ENCODE measurements around the gene RGS12. TPM values are rescaled to one million over a fixed set of nuclear protein-coding genes. Genes with fewer than 3 reads are reported as not detected.
A peak's percentile ranks its signal among the peaks of the same experiment; 100 is the strongest.

The RGS12 gene
- total and polyA plus RNA-seq, 7 donors: 3.0 to 21.6 (median 15.7) TPM

DNA sequence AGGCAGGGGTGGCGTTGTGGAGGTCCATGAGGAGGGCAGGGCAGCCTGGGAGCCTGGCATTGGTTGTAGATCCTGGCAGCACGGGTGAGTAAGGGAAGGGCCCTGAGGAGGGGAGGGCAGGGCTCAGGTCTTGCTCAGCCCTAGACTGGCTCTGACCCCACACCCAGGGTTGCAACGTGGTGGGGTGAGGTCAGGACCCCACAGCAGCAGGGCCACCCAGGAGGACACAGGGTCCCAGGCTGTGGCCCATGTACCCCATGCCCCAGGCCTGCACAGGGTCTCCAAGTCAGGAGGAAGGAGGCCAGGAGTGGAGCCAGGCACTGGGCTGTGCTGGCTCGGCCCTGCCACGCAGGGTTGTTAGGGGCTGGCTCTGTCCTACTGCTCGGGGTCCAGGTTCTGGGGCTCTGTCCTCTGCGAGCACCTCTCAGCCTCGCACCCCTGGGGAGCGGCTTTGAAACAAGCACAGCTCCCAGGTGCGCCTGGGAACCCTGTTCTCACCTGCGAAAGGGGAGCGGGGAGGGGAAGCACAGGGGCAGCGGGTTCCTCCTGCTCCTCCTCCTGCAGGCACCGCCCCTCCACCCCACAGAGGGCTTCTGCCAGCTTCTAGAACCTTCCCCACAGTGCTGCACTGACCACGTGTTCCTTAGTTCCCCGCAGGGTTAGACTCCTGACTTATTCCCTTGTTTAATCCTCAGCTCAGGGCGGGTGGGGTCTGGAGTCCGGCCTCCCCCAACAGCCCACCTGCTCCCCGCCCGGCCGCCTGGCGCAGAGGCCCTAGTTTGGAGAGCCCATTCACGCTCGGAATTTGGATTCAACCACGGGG lies 23.5 kb upstream of the RGS12 start:
- peak overlapping the region in 2 of 4 donors; percentile 17 to 40 for H3K27ac ChIP-seq
- peaks cover 0 to 11% (median 8%) of the 10 kb centered on the region in 4 donors for H3K4me1 ChIP-seq
- 89 to 90% methylated on average over 25 of the region's 25 CpGs for WGBS, 2 donors
- DNase-seq: peak; percentile 54
- no peak overlapping the region for H3K4me3 ChIP-seq
- no peaks in the 10 kb centered on the region for H3K9me3 ChIP-seq
- intact Hi-C loops (cut with DNase I): no loop called here
- H3K27me3 ChIP-seq: no peaks in the 10 kb centered on the region
- TF ChIP-seq POLR2AphosphoS5 (IDR thresholded peaks at IDR 0.05) (no peak), EP300 (IDR thresholded peaks at IDR 0.05) (no peak), POLR2A (IDR thresholded peaks at IDR 0.05) (no peak)
- TF ChIP-seq, protein P1, sequence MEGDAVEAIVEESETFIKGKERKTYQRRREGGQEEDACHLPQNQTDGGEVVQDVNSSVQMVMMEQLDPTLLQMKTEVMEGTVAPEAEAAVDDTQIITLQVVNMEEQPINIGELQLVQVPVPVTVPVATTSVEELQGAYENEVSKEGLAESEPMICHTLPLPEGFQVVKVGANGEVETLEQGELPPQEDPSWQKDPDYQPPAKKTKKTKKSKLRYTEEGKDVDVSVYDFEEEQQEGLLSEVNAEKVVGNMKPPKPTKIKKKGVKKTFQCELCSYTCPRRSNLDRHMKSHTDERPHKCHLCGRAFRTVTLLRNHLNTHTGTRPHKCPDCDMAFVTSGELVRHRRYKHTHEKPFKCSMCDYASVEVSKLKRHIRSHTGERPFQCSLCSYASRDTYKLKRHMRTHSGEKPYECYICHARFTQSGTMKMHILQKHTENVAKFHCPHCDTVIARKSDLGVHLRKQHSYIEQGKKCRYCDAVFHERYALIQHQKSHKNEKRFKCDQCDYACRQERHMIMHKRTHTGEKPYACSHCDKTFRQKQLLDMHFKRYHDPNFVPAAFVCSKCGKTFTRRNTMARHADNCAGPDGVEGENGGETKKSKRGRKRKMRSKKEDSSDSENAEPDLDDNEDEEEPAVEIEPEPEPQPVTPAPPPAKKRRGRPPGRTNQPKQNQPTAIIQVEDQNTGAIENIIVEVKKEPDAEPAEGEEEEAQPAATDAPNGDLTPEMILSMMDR (IDR thresholded peaks at IDR 0.05): no peak
- H3K36me3 ChIP-seq: no peaks in the 10 kb centered on the region

GRCh38 chr4:3269991-3270611 lies 22.7 kb upstream of the RGS12 start:
- H3K4me1 ChIP-seq: peaks cover 0 to 11% (median 8%) of the 10 kb centered on the region in 4 donors
- peak; percentile 66 for DNase-seq
- TF ChIP-seq EP300 (IDR thresholded peaks at IDR 0.05) (no peak), POLR2A (IDR thresholded peaks at IDR 0.05) (no peak)
- no peaks in the 10 kb centered on the region for H3K36me3 ChIP-seq
- peak overlapping the region in 2 of 4 donors; percentile 17 to 40 for H3K27ac ChIP-seq
- 88% methylated on average over 17 of the region's 17 CpGs for WGBS, 2 donors
- H3K9me3 ChIP-seq: no peaks in the 10 kb centered on the region
- H3K4me3 ChIP-seq: no peak overlapping the region
- intact Hi-C loops (cut with DNase I): no loop called here
- no peaks in the 10 kb centered on the region for H3K27me3 ChIP-seq

DNA sequence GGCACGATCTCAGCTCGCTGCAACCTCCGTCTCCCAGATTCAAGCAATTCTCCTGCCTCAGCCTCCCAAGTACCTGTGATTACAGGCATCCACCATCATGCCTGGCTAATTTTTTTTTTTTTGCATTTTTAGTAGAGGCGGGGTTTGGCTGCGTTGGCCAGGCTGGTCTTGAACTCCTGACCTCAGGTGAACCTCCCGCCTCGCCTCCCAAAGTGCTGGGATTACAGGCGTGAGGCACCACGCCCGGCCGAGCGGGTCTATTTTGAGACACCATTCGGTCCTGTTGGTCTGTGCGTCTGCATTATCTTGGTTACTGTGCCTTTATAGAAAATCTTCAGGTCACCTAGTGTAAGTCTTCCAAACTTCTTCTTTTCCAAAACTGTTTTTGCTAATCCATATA lies 21.7 kb upstream of the RGS12 start:
- Histone ChIP-seq H3K27ac (no peak overlapping the region), H3K27me3 (no peaks in the 10 kb centered on the region), H3K4me1 (peaks cover 0 to 11% (median 8%) of the 10 kb centered on the region in 4 donors), H3K9me3 (no peaks in the 10 kb centered on the region), H3K4me3 (no peak overlapping the region), H3K36me3 (no peaks in the 10 kb centered on the region)
- DNase-seq: no peak
- intact Hi-C loops (cut with DNase I): no loop called here
- 70 to 85% methylated on average over 14 of the region's 14 CpGs for WGBS, 2 donors
- TF ChIP-seq, protein P1 (IDR thresholded peaks at IDR 0.05): no peak
- TF ChIP-seq EP300 (IDR thresholded peaks at IDR 0.05): no peak
- no peak for TF ChIP-seq POLR2A (IDR thresholded peaks at IDR 0.05)
- TF ChIP-seq POLR2AphosphoS5 (IDR thresholded peaks at IDR 0.05): no peak

GRCh38 chr4:3276986-3277385 lies 15.8 kb upstream of the RGS12 start:
- no peak for DNase-seq
- Histone ChIP-seq H3K9me3 (no peaks in the 10 kb centered on the region), H3K36me3 (no peaks in the 10 kb centered on the region), H3K4me1 (no peaks in the 10 kb centered on the region), H3K27me3 (no peaks in the 10 kb centered on the region), H3K4me3 (no peak overlapping the region), H3K27ac (no peak overlapping the region)
- intact Hi-C loops (cut with DNase I): no loop called here
- WGBS, 2 donors: 86 to 88% methylated on average over 9 of the region's 9 CpGs
- TF ChIP-seq, protein P1 (IDR thresholded peaks at IDR 0.05): no peak

DNA sequence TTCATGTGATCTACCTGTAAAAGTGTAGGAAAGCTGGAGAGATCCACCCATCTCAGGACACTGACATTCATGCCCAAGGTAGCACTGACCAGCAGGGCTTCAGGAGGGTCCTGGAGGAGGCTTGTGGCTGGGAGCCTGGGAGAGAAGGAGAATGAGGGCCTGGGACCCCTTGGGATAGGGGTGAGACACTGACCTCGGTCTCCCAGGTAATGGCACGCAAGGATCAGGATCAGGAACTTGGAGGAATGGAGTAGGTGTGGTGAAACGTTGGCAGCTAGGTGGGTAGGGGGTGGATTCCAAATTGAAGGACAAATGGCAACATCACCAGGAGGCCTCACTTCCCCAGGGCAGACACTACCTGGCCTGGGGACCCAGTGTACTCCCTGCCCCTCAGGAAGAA lies 12.4 kb upstream of the RGS12 start:
- no peak for TF ChIP-seq POLR2AphosphoS5 (IDR thresholded peaks at IDR 0.05)
- no peak for TF ChIP-seq POLR2A (IDR thresholded peaks at IDR 0.05)
- TF ChIP-seq, protein P1 (IDR thresholded peaks at IDR 0.05): no peak
- TF ChIP-seq EP300 (IDR thresholded peaks at IDR 0.05): no peak
- 87% methylated on average over 3 of the region's 3 CpGs for WGBS, 2 donors
- Histone ChIP-seq H3K27ac (no peak overlapping the region), H3K4me3 (no peak overlapping the region), H3K4me1 (no peaks in the 10 kb centered on the region), H3K9me3 (no peaks in the 10 kb centered on the region), H3K36me3 (no peaks in the 10 kb centered on the region), H3K27me3 (peaks cover 0 to 18% (median 4%) of the 10 kb centered on the region in 3 donors)
- no peak for DNase-seq
- intact Hi-C loops (cut with DNase I): no loop called here

Data from sigmoid colon (tissue), 7 donors.